Hepatocyte (in vitro differentiated cells): Measurements from ENCODE around the gene TTBK2. TPM values are rescaled to one million over a fixed set of nuclear protein-coding genes. Genes with fewer than 3 reads are reported as not detected.

ENCODE experiments used
- DNase-seq: peaks from one replicate; pipeline ENCODE4 v3.0.0-alpha.2; 2016; ENCODE audit warnings: low spot score
- H2AFZ ChIP-seq: fragments of 200-600 bp; sonication (generic); 2 replicates; pipeline ENCODE4 v1.6.0; 2016; ENCODE audit warnings: antibody characterized with exemption, mild to moderate bottlenecking
- H3K27ac ChIP-seq: fragments of 200-600 bp; sonication (generic); 2 replicates; pipeline ENCODE4 v1.5.1; 2016; ENCODE audit warnings: mild to moderate bottlenecking
- H3K27me3 ChIP-seq: fragments of 200-600 bp; sonication (generic); 2 replicates; pipeline ENCODE4 v1.6.1; 2016
- H3K36me3 ChIP-seq: fragments of 200-600 bp; sonication (generic); replicated peaks from 2 replicates; pipeline ENCODE4 v1.5.1; 2016; ENCODE audit warnings: low read depth; ENCODE audit not compliant: insufficient read depth
- H3K4me1 ChIP-seq: fragments of 200-600 bp; sonication (generic); 2 replicates; pipeline ENCODE4 v1.5.1; 2016; ENCODE audit warnings: mild to moderate bottlenecking, moderate library complexity; ENCODE audit not compliant: insufficient read depth
- H3K4me2 ChIP-seq: fragments of 200-600 bp; sonication (generic); 2 replicates; pipeline ENCODE4 v1.6.0; 2016
- H3K4me3 ChIP-seq: fragments of 200-600 bp; sonication (generic); 2 replicates; pipeline ENCODE4 v1.5.1; 2016; ENCODE audit warnings: mild to moderate bottlenecking
- H3K79me2 ChIP-seq: fragments of 200-600 bp; sonication (generic); 2 replicates; pipeline ENCODE4 v1.6.0; 2017; ENCODE audit warnings: mild to moderate bottlenecking
- H3K9me2 ChIP-seq: fragments of 200-600 bp; sonication (generic); replicated peaks from 2 replicates; pipeline ENCODE4 v1.6.0; 2017; ENCODE audit warnings: mild to moderate bottlenecking; ENCODE audit not compliant: insufficient read depth
- H3K9me3 ChIP-seq: fragments of 200-600 bp; sonication (generic); 2 replicates; pipeline ENCODE4 v1.5.1; 2016; ENCODE audit warnings: low read depth, mild to moderate bottlenecking
- H4K20me1 ChIP-seq: fragments of 200-600 bp; sonication (generic); 2 replicates; pipeline ENCODE4 v1.6.0; 2016; ENCODE audit warnings: mild to moderate bottlenecking; ENCODE audit not compliant: insufficient read depth, poor library complexity, severe bottlenecking
- CTCF ChIP-seq: fragments of 200-600 bp; sonication (generic); IDR thresholded peaks from 2 replicates; pipeline ENCODE4 v1.5.1; 2016; ENCODE audit warnings: antibody characterized with exemption, mild to moderate bottlenecking; ENCODE audit not compliant: poor library complexity
- EZH2 ChIP-seq: fragments of 200-600 bp; sonication (generic); IDR thresholded peaks from 2 replicates; pipeline ENCODE4 v1.6.1; 2016; ENCODE audit warnings: antibody characterized with exemption, mild to moderate bottlenecking, borderline replicate concordance
- EZH2phosphoT487 ChIP-seq: fragments of 200-600 bp; sonication (generic); IDR thresholded peaks from one replicate; pipeline ENCODE4 v1.6.1; 2018; ENCODE audit warnings: antibody characterized with exemption, mild to moderate bottlenecking, low read depth, moderate library complexity; ENCODE audit not compliant: unreplicated experiment, severe bottlenecking
- WGBS: methylation state at CpG from one replicate; pipeline ENCODE4 v1.1.6; 2016; ENCODE audit warnings: low lambda C conversion rate; ENCODE audit errors: missing lambda C conversion rate; 5-methylcytosine and 5-hydroxymethylcytosine counted together
- polyA plus RNA-seq: library from polyadenylated mRNA; unstranded; fragments of >200 nt; fragmentation: Nextera tagmentation; extraction: Ambion mirVana; gene quantifications from 2 replicates; pipeline ENCODE4 v1.2.1, GENCODE V29; 2016
- total RNA-seq: library from RNA; depleted of rRNA; stranded (reverse); fragments of >200 nt; gene quantifications from 2 replicates; pipeline ENCODE4 v1.2.3, GENCODE V29; 2014

Gene TTBK2
- total and polyA plus RNA-seq, 2 experiments from 2014 or later, result 3.8 to 8.5 TPM

- H3K4me3 ChIP-seq, result no peak overlapping the region
- H3K27me3 ChIP-seq, result no peaks in the 10 kb centered on the region
- H3K4me1 ChIP-seq, result no peaks in the 10 kb centered on the region
- H3K36me3 ChIP-seq, result no peaks in the 10 kb centered on the region
- H3K9me3 ChIP-seq, result no peaks in the 10 kb centered on the region
- no peak overlapping the region for H3K4me2 ChIP-seq
- no peak overlapping the region for H3K27ac ChIP-seq
- no peaks in the 10 kb centered on the region for H3K9me2 ChIP-seq
- TF ChIP-seq EZH2 (no peak), CTCF (no peak), EZH2phosphoT487 (no peak)
- WGBS, result 82% methylated on average over 3 of the region's 3 CpGs
- no peak for DNase-seq
- H4K20me1 ChIP-seq, result no peaks in the 10 kb centered on the region
- H2AFZ ChIP-seq, result no peak overlapping the region
- H3K79me2 ChIP-seq, result no peaks in the 10 kb centered on the region
Observed at GRCh38 chr15:42707873-42708544, 212.6 kb downstream of the TTBK2 start.

GRCh38 chr15:42707068-42707467 lies 213.5 kb downstream of the TTBK2 start:
- no peak for TF ChIP-seq CTCF
- no peak for TF ChIP-seq EZH2
- no peak for TF ChIP-seq EZH2phosphoT487
- DNase-seq, result no peak
- Histone ChIP-seq H3K9me2 (no peaks in the 10 kb centered on the region), H3K27me3 (no peaks in the 10 kb centered on the region), H3K4me3 (no peak overlapping the region), H3K9me3 (no peaks in the 10 kb centered on the region), H3K79me2 (no peaks in the 10 kb centered on the region), H4K20me1 (no peaks in the 10 kb centered on the region), H3K4me2 (no peak overlapping the region), H3K36me3 (no peaks in the 10 kb centered on the region), H3K27ac (no peak overlapping the region), H2AFZ (no peak overlapping the region), H3K4me1 (no peaks in the 10 kb centered on the region)
- whole genome bisulfite sequencing, result 98% methylated on average over 2 of the region's 2 CpGs

GRCh38 chr15:42705336-42705735 lies 215.2 kb downstream of the TTBK2 start:
- Histone ChIP-seq H3K36me3 (no peaks in the 10 kb centered on the region), H3K9me3 (no peaks in the 10 kb centered on the region), H3K9me2 (no peaks in the 10 kb centered on the region), H3K4me1 (no peaks in the 10 kb centered on the region), H3K27me3 (no peaks in the 10 kb centered on the region), H3K4me2 (no peak overlapping the region), H3K4me3 (no peak overlapping the region), H4K20me1 (no peaks in the 10 kb centered on the region), H3K27ac (no peak overlapping the region), H3K79me2 (no peaks in the 10 kb centered on the region), H2AFZ (no peak overlapping the region)
- TF ChIP-seq EZH2 (no peak), CTCF (no peak), EZH2phosphoT487 (no peak)
- WGBS, result 95% methylated on average over 5 of the region's 5 CpGs
- DNase-seq, result no peak
